HG03135 (cell line): Measurements from ENCODE around the gene PPP3CA.
"Not testable (repeated sequence)": the region's sequence is repeated elsewhere in the genome, so short reads cannot be mapped to it uniquely, and the experiment has no call there.

Source experiments
- ATAC-seq: cut with Tn5 transposase; IDR thresholded peaks from one replicate; pipeline ENCODE4 v1.9.1; 2021; ENCODE audit warnings: mild to moderate bottlenecking, moderate library complexity; ENCODE audit not compliant: unreplicated experiment

PPP3CA gene

GRCh38 chr4:101020956-101021355 is 326.4 kb downstream of the PPP3CA start:
- ATAC-seq, result peak; percentile 50

DNA sequence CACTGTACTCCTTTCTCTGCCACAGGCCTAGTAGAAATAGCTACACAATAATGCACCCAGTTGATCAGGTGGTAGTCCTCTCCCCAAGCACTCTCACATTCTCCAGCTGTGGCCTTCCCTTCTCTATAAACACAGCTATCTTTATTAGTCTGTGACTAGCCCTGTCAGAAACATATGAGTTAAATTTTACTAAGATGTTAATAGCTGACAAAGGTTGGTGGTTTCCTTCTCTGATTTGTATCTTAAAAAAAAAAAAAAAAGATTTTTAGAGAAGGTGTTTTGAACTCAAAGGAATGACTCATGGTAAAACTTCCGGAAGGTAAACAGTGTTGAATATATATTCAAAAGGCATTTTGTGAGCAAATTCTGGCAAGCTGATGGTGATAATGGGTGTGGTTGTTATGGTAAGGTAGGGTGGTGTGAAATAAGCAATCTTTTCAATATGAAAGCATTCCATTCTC is 327.4 kb downstream of the PPP3CA start:
- ATAC-seq, result peak; percentile 59

DNA sequence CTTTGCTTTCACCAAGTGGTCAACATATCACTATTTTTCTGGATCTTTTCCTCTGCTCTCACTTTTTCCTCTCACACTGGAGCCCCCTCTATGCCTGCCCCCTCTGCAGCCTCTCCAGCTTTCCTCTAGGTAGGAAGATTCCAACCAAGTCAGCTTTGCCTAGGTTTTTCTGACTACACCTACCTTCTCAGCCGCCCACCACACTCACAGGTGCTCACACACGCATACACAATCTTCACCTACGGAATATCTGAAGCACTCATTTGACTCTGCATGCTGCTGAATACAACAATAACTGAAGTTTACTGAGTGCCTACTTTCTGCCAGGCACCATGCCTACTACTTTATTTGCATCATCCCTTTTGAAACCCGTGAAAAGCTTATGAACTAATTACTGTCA is 328.0 kb downstream of the PPP3CA start:
- no peak for ATAC-seq

- peak; percentile 70 for ATAC-seq
Observed at GRCh38 chr4:101018836-101019235, 328.5 kb downstream of the PPP3CA start.

DNA sequence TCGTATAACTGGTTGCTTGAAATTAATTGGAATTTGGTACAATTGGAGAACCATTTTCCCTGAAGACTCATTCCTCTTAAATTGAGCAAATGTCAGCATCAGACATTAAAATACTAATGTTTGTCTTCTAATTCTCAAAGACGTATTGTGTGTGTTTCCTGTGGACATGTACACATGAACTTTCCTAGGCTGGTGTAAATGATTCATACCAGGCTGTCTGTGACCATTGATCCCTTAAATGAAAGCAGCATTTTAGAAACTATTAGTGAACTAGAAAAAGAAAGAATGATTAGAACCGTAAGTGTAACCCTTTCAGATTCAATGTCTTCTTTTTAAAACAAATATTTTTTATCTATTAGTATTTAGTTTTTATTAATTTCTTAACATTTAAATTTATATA is 332.9 kb downstream of the PPP3CA start:
- ATAC-seq, result peak; percentile 42

GRCh38 chr4:101010987-101011386 is 336.3 kb downstream of the PPP3CA start:
- no peak for ATAC-seq

DNA sequence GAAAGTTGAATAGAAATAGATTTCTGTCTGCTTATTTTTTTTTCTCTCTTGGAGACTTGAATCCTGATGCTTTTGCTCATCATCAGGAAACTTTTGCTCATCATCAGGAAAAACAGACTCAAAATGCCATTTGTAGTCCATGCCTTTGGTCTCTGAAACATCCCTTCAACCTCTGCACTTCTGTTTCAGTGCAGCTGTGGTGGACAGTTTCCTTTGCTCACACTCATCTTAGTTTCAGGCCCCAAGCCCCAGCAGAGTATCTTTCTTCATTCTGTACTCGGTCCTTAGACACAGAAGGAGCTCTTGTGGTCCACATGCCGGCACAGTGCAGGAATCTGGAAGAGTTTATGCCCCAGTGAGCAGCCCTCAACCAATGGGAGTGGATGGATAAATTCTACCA is 337.9 kb downstream of the PPP3CA start:
- ATAC-seq, result peak; percentile 62

- ATAC-seq, result no peak
Observed at GRCh38 chr4:101008503-101008902, 338.8 kb downstream of the PPP3CA start.

DNA sequence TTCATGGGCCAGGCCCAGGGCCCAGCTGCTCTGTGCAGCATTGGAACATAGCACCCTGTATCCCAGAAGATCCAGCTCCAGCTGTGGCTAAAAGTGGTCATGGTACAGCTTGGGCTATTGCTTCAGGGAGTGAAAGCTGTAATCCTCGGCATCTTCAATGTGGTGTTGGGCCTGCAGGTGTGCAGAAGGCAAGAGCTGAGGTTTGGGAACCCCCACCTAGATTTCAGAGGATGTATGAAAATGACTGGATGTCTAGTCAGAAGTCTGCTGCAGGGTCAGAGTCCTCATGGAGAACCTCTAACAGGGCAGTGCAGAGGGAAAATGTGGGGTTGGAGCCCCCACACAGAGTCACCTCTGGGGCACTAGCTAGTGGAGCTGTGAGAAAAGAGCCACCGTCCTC is 341.7 kb downstream of the PPP3CA start:
- ATAC-seq, result no peak

DNA sequence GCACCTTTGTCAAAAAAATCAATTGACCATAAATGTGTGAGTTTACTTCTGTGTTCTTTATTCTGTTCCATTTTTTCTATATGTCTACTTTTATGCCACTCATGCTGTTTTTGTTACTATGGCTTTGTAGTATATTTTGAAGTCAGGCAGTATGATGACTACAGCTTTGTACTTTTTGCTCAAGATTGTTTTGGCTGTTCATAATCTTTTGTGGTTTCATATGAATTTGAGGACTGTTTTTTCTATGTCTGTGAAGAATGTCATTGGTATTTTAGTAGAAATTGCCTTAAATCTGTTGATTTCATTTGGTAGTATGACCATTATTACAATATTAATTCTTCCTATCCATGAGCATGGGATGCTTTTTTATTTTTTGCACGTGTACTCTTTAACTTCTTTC is 346.8 kb downstream of the PPP3CA start:
- no peak for ATAC-seq

DNA sequence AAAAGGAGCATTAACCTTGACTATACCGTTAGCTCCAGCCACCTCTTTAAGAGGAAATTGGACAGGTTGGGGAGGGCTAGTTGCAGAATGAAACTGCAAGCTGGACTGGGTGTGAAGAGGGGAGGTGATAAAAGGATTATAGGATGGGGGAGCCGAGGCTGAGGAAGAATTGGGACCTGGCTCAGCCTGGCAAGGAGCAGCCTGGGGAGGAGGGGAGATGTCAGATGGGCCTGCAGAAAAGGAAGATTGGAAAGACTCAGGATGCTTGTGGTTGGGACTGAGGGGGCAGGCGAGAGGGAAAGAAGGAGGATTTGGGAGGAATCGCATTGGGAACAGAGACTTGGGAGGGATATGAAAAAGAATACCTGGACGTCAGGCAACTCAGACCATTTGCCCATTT is 351.7 kb downstream of the PPP3CA start:
- ATAC-seq, result no peak

GRCh38 chr4:100995002-100995401 is 352.3 kb downstream of the PPP3CA start:
- not testable (repeated sequence) for ATAC-seq

GRCh38 chr4:100991332-100992069 is 355.8 kb downstream of the PPP3CA start:
- ATAC-seq, result not testable (repeated sequence)

DNA sequence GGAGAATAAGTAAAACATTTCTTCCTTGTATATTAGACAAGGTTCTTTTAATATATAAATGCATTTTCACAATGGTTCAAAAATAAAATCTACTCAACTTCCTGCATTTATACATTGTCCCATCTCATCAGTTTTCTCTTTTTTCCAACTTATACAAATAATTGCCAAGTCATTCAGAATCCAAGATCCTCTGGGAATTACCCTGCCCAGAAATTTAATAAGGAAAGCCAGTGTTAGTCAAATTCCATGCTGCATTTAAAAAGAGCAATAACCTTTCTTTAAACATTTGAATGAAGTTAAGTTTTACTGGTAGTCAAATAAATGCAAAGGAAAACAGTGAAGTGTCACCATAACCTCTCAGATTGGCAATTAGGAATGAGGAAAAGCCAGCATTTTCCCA is 357.9 kb downstream of the PPP3CA start:
- ATAC-seq, result no peak

DNA sequence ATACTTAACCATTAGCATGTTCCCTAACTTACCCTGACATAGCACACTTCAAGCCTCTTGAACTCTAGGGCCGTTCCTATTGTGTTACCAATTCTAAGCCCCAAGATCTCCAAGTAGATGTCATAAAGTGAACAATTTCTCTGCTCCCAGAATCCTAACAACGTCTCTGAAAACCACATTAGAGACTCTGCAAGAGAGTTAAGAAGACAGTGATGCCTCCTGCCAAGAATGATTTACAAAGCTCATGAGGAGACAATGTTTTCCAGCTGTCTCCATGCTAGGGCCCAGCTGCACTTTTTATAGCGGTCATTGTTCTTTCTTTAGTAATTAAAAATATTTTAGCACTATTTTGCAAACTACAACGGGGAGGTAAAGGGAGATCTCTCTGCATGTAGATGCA is 358.4 kb downstream of the PPP3CA start:
- ATAC-seq, result no peak

DNA sequence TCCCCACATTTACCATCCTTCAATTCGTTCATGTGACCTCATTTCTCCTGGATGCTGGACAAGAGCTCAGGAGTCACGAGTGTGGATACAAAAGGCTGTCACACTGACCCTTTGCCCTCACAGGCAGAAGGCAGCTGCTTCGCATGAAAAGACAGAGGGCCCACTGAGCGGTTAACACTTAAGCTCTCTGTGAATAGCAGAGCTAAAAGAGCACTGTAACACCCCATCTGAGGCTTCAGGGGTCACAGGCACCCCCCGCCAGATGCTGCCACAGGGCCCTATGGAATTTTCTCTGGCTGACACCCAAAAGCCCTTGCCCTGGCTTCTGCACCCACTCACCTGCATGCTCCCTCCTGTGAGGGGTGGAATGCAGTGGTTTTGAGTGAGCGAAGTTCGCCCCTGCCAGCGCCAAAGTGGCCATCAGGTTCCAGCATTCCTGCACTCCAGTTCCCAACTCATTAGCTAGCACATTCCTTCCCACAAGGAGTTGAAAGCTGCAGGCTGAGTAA is 360.9 kb downstream of the PPP3CA start:
- no peak for ATAC-seq

DNA sequence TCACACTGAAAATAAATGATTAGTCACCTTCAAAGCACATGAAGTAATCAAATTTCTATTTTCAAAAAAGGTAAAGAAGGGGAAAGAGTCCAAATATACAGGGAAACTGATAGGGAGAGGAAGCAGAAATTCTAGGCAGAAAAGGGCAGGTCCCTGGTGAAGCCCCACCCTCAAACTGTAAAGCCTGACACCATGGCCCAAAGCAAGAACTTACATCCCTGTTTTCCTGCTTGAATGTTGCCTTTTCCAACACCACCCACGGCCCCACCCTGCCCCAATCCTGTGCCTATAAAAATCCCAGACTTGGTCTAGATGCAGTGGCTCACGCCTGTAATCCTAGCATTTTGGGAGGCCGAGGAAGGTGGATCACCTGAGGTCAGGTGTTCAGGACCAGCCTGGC is 361.8 kb downstream of the PPP3CA start:
- ATAC-seq, result no peak

DNA sequence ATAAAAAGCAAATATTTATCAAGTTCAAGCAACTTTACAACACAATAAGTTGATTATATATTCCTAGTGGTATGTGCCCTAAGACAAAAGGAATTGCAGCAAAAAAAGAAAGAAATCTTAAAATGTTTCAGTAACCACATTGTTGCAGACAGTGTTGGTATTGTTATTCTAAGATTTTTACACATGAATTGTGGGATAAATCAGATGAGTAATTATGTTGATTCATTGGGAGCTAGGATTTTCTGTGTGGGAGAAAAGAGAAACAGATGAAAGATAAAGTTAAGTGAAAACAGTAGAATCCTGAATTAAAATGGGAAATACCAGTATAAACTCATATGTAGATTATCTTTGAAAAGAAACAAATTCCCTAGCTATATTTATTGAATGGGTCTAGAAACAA is 362.4 kb downstream of the PPP3CA start:
- no peak for ATAC-seq

- ATAC-seq, result no peak
Observed at GRCh38 chr4:100983426-100983825, 363.9 kb downstream of the PPP3CA start.

DNA sequence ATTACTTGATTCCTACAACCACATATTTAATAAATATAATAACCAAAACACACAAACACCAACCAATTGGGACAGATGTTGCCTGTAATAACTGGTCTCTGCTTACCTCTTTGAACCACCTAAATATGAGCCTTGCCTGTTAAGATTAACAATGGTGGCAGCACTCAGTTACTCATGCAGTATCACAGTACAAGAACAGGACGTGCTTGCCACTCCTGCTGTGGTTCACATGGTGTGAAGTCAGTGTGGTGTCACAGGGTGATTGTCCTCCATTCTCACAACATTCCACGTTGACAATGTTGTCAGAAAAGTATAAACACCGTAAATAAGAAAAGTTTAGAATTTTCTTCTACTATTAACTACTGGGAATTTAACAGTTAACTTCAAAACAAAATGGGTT is 365.0 kb downstream of the PPP3CA start:
- ATAC-seq, result no peak

GRCh38 chr4:100981447-100982204 is 365.7 kb downstream of the PPP3CA start:
- ATAC-seq, result no peak

- ATAC-seq, result no peak
Observed at GRCh38 chr4:100979736-100980135, 367.6 kb downstream of the PPP3CA start.
